ENCODE data around the gene FAM120A.

Gene FAM120A

DNA sequence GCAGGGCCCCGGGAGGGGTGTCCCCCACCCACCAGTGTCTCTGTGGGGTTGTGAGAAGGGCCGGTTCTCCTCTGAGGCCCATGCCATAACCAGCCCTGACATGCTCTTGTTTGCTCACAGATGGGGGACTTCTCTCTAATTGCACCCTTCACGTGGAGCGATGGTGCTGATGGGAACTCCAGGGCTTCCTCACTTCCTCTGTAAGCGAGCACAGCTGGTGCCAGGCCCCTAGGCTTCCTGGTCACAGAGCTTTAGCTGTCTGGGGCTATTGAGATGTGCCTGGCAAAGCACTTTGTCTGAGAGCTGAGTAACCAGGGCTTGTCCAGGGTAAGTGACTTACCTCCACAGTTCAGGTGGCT is 161.3 kb downstream of the FAM120A start:
- DNase-seq (ENCODE audit: low read depth) = peak; percentile 46
- no peak overlapping the region for H3K4me3 ChIP-seq (ENCODE audit: low read depth, low read length)
- TF ChIP-seq, protein P1, sequence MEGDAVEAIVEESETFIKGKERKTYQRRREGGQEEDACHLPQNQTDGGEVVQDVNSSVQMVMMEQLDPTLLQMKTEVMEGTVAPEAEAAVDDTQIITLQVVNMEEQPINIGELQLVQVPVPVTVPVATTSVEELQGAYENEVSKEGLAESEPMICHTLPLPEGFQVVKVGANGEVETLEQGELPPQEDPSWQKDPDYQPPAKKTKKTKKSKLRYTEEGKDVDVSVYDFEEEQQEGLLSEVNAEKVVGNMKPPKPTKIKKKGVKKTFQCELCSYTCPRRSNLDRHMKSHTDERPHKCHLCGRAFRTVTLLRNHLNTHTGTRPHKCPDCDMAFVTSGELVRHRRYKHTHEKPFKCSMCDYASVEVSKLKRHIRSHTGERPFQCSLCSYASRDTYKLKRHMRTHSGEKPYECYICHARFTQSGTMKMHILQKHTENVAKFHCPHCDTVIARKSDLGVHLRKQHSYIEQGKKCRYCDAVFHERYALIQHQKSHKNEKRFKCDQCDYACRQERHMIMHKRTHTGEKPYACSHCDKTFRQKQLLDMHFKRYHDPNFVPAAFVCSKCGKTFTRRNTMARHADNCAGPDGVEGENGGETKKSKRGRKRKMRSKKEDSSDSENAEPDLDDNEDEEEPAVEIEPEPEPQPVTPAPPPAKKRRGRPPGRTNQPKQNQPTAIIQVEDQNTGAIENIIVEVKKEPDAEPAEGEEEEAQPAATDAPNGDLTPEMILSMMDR (IDR thresholded peaks at IDR 0.05; ENCODE audit: insufficient read depth, low read depth, low read length, missing control alignments) = no peak

DNA sequence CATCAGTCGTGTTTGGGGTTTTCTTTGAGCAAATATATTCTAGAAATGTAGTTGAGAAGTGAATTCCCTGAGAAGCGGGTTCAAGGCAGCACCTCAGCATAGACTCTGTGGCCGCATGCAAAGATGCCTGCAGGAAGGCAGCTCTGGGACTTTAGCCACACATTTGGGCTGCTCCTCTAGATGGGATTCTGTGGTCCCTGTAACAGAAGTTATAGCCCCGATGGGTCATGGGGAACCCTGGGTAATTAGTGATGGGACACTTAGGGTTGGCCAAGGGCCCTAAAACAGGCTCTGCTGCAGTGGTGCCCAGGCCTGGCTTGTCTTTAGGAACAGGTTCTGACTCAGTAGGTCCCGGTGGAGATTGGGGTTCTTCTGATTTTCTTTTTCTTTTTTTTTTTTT is 161.7 kb downstream of the FAM120A start:
- no peak overlapping the region for H3K4me3 ChIP-seq (ENCODE audit: low read depth, low read length)
- TF ChIP-seq, protein P1 (IDR thresholded peaks at IDR 0.05; ENCODE audit: insufficient read depth, low read depth, low read length, missing control alignments) = no peak
- DNase-seq (ENCODE audit: low read depth) = no peak

DNA sequence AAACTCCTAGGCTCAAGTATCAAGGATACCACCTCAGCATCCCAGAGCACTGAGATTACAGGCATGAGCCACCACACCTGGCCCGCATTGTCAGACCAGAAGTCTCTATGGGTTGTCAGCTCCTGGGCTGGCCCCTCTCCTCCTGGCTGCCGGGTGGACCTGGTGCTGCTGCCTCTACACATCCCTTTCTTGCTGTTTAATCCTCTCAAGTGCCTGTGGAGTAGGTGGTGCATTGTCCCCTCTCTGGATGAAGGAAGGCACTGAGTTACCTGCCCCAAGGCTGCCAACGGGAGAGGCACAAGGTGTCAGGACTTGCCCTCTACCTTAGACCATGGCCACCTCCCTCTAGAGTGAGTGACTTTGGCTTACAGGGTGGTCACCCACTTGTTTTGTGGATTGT is 162.3 kb downstream of the FAM120A start:
- TF ChIP-seq, protein P1 (IDR thresholded peaks at IDR 0.05; ENCODE audit: insufficient read depth, low read depth, low read length, missing control alignments) = no peak
- DNase-seq (ENCODE audit: low read depth) = no peak
- no peak overlapping the region for H3K4me3 ChIP-seq (ENCODE audit: low read depth, low read length)

DNA sequence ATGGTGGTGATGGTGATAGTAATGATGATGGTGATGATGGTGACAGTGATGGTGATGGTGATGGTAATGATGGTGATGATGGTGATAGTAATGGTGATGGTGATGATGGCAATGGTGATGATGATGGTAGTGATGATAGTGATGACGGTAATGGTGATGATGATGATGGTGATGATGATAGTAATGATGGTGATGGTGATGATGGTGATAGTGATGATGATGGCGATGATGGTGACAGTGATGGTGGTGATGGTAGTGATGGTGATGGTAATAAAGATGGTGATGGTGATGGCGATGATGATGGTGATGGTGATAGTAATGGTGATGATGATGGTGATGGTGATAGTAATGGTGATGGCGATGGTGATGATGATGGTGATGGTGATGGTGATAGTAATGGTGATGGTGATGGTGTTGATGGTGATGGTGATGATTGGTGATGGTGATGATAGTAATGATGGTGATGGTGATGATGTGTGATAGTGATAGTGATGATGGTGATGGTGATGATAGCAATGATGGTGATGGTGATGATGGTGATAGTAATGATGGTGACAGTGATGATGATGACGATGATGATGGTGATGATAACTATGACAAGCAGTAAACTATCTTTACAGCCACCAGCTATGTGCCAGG is 163.5 kb downstream of the FAM120A start:
- H3K4me3 ChIP-seq (ENCODE audit: low read depth, low read length) = no peak overlapping the region
- TF ChIP-seq, protein P1 (IDR thresholded peaks at IDR 0.05; ENCODE audit: insufficient read depth, low read depth, low read length, missing control alignments) = no peak
- DNase-seq (ENCODE audit: low read depth) = no peak
